Measurements from ENCODE around the gene SERINC5. TPM values are rescaled to one million over a fixed set of nuclear protein-coding genes. Genes with fewer than 3 reads are reported as not detected.

Gene SERINC5
- polyA plus RNA-seq, 1 of the 3 experiments (the other 2 are of a cell fraction): 4.5 TPM

DNA sequence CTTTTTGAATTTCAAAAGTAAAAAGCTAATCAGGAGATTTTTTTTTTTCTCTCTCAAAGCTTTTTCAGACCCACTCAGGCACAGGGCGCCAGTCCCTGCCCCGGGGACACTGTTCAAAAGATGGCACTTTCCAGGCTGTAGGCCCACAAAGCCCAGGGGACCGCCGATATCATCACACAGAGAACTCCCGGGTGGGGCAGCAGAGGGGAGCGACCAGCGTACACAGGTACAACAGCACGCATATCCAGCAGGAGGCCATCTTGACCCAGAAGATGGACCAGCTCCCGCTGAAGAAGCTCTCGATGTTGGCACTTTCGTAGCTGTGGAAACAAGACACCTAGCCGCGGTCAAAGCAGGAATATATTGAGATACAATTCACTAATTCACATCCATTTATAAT lies 112.4 kb downstream of the SERINC5 start:
- Histone ChIP-seq H3F3A (replicated peaks; ENCODE audit: insufficient read depth) (peaks cover 4% of the 10 kb centered on the region), H3K9ac (no peak overlapping the region), H3K4me2 (no peak overlapping the region), H2AFZ (ENCODE audit: low read depth) (no peak overlapping the region), H3K27me3 (ENCODE audit: insufficient read depth) (no peaks in the 10 kb centered on the region), H3K9me3 (no peaks in the 10 kb centered on the region), H4K20me1 (ENCODE audit: insufficient read depth) (no peaks in the 10 kb centered on the region), H3K27ac (ENCODE audit: low read depth in 2 of 2, low read length in 1 of 2) (no peak overlapping the region), H3K36me3 (replicated peaks in 1 of 2; ENCODE audit: control insufficient read depth in 1 of 2, insufficient read depth in 2 of 2, low read length in 1 of 2) (no peaks in the 10 kb centered on the region), H3K9me2 (no peaks in the 10 kb centered on the region), H3K4me1 (ENCODE audit: control insufficient read depth in 1 of 2, insufficient read depth in 2 of 2, low read depth in 1 of 2, low read length in 1 of 2) (peaks cover 0 to 6% of the 10 kb centered on the region in 2 experiments; a peak in 1 of 4 replicates), H3K79me2 (ENCODE audit: insufficient read depth) (no peaks in the 10 kb centered on the region), H3K4me3 (ENCODE audit: low read depth in 2 of 2, low read length in 1 of 2) (no peak overlapping the region)
- TF ChIP-seq, protein P1, sequence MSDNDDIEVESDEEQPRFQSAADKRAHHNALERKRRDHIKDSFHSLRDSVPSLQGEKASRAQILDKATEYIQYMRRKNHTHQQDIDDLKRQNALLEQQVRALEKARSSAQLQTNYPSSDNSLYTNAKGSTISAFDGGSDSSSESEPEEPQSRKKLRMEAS (IDR thresholded peaks at IDR 0.05; ENCODE audit: low read depth): no peak
- TF ChIP-seq ELF1 (IDR thresholded peaks at IDR 0.05): no peak
- POLR2A ChIA-PET: no interaction called here
- 91% methylated on average over 13 of the region's 13 CpGs for WGBS (ENCODE audit: low lambda C conversion rate)
- no peak for DNase-seq
- CTCF ChIA-PET: interaction anchor here (0.6 to 1.5 kb wide), 2 partner anchors 61 to 164 kb away, joined by 3 read pairs; no protein-coding TSS in a partner anchor

DNA sequence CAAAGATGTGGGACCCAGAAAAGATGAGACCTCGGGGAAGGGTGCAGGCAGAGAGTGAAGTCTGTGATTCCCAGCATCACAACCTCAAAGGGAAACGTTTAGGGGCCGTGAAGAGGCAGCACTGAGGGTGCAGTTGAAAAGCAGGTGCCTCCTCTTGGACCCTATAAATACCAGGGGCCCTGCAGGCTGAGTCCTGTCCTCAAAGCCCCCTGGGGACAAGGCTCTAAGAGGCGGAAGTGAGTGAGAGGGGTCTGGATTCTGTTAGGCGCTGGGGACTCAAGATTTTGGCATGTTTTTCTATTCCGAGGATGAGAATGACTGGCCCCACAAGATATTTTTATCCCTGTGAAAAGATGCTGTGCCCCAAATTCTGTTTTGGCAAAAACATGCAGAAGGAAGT lies 112.9 kb downstream of the SERINC5 start:
- no peak for DNase-seq
- WGBS (ENCODE audit: low lambda C conversion rate): 78% methylated on average over 6 of the region's 6 CpGs
- Histone ChIP-seq H3K9me2 (no peaks in the 10 kb centered on the region), H2AFZ (ENCODE audit: low read depth) (no peak overlapping the region), H3K9ac (no peak overlapping the region), H3K36me3 (replicated peaks in 1 of 2; ENCODE audit: control insufficient read depth in 1 of 2, insufficient read depth in 2 of 2, low read length in 1 of 2) (no peaks in the 10 kb centered on the region), H3K4me3 (ENCODE audit: low read depth in 2 of 2, low read length in 1 of 2) (no peak overlapping the region), H3K79me2 (ENCODE audit: insufficient read depth) (no peaks in the 10 kb centered on the region), H3K27me3 (ENCODE audit: insufficient read depth) (no peaks in the 10 kb centered on the region), H3K4me2 (no peak overlapping the region), H3K27ac (ENCODE audit: low read depth in 2 of 2, low read length in 1 of 2) (no peak overlapping the region), H4K20me1 (ENCODE audit: insufficient read depth) (no peaks in the 10 kb centered on the region), H3K9me3 (no peaks in the 10 kb centered on the region), H3F3A (replicated peaks; ENCODE audit: insufficient read depth) (peaks cover 4% of the 10 kb centered on the region), H3K4me1 (ENCODE audit: control insufficient read depth in 1 of 2, insufficient read depth in 2 of 2, low read depth in 1 of 2, low read length in 1 of 2) (peaks cover 0 to 6% of the 10 kb centered on the region in 2 experiments; a peak in 1 of 4 replicates)
- TF ChIP-seq MEF2A (IDR thresholded peaks at IDR 0.05; ENCODE audit: borderline replicate concordance, low read depth) (no peak), RCOR1 (IDR thresholded peaks at IDR 0.05; ENCODE audit: low read length) (no peak), TEAD4 (IDR thresholded peaks at IDR 0.05; ENCODE audit: borderline replicate concordance, insufficient read depth) (no peak), RAD21 (IDR thresholded peaks at IDR 0.05; ENCODE audit: low read length) (no peak), RXRA (IDR thresholded peaks at IDR 0.05; ENCODE audit: borderline replicate concordance, low read depth) (no peak), NFIC (IDR thresholded peaks at IDR 0.05; ENCODE audit: borderline replicate concordance) (no peak)
- TF ChIP-seq, protein P2, sequence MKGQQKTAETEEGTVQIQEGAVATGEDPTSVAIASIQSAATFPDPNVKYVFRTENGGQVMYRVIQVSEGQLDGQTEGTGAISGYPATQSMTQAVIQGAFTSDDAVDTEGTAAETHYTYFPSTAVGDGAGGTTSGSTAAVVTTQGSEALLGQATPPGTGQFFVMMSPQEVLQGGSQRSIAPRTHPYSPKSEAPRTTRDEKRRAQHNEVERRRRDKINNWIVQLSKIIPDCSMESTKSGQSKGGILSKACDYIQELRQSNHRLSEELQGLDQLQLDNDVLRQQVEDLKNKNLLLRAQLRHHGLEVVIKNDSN (IDR thresholded peaks at IDR 0.05; ENCODE audit: borderline replicate concordance, low read depth): no peak
- ChIA-PET POLR2A (no interaction called here), CTCF (no interaction called here)

DNA sequence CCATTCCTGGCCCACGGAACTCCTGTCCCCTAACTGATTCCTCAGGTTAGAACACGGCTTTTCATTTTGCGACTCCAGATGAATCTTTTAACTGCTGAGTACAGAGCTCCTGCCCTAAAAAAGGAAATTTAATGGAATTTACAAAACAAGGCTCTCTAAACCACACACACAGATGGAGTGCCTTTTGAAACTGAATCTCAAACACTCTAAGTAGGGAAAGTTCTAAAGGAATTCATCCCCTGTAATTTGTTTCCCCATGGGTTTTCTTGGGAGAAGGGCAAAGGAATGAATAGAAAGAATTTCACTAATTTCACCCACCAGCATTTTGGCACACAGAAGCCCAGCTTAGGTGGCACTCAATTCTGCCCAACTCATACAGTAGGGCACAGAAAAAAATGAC lies 114.2 kb downstream of the SERINC5 start:
- no peaks in the 10 kb centered on the region for H3K27me3 ChIP-seq (ENCODE audit: insufficient read depth)
- peak overlapping the region in 1 of 2 experiments; percentile 54; a peak in 1 of 4 replicates for H3K27ac ChIP-seq (ENCODE audit: low read depth in 2 of 2, low read length in 1 of 2)
- no peaks in the 10 kb centered on the region for H3K79me2 ChIP-seq (ENCODE audit: insufficient read depth)
- H3F3A ChIP-seq (replicated peaks; ENCODE audit: insufficient read depth): peaks cover 4% of the 10 kb centered on the region
- TF ChIP-seq TEAD4 (IDR thresholded peaks at IDR 0.05; ENCODE audit: borderline replicate concordance, insufficient read depth) (no peak), EP300 (IDR thresholded peaks at IDR 0.05; ENCODE audit: borderline replicate concordance in 1 of 2, low read depth in 1 of 2, low read length in 1 of 2) (no peak), NFIC (IDR thresholded peaks at IDR 0.05; ENCODE audit: borderline replicate concordance) (no peak)
- TF ChIP-seq, protein P2 (IDR thresholded peaks at IDR 0.05; ENCODE audit: borderline replicate concordance, low read depth): no peak
- TF ChIP-seq, protein P1 (IDR thresholded peaks at IDR 0.05; ENCODE audit: low read depth): no peak
- no peaks in the 10 kb centered on the region for H4K20me1 ChIP-seq (ENCODE audit: insufficient read depth)
- H3K4me1 ChIP-seq (ENCODE audit: control insufficient read depth in 1 of 2, insufficient read depth in 2 of 2, low read depth in 1 of 2, low read length in 1 of 2): peaks cover 0 to 6% of the 10 kb centered on the region in 2 experiments; a peak in 1 of 4 replicates
- no peak overlapping the region for H3K9ac ChIP-seq
- no peaks in the 10 kb centered on the region for H3K36me3 ChIP-seq (replicated peaks in 1 of 2; ENCODE audit: control insufficient read depth in 1 of 2, insufficient read depth in 2 of 2, low read length in 1 of 2)
- CTCF ChIA-PET: interaction anchor here (1.3 to 2.1 kb wide), 2 partner anchors 12 to 114 kb away, joined by 4 to 7 read pairs; partner anchors contain the start of gene SERINC5
- 100% methylated on average over 3 of the region's 3 CpGs for WGBS (ENCODE audit: low lambda C conversion rate)
- no peak for DNase-seq
- H3K9me3 ChIP-seq: no peaks in the 10 kb centered on the region
- H3K4me3 ChIP-seq (ENCODE audit: low read depth in 2 of 2, low read length in 1 of 2): no peak overlapping the region
- no peak overlapping the region for H2AFZ ChIP-seq (ENCODE audit: low read depth)
- H3K4me2 ChIP-seq: no peak overlapping the region
- no peaks in the 10 kb centered on the region for H3K9me2 ChIP-seq
- POLR2A ChIA-PET: interaction anchor here (1.3 kb wide), 1 partner anchor 63 kb away, joined by 4 read pairs; no protein-coding TSS in a partner anchor
